Neural cell (in vitro differentiated cells): ENCODE data around the gene PNPLA6. TPM values are rescaled to one million over a fixed set of nuclear protein-coding genes. Genes with fewer than 3 reads are reported as not detected.
"Not testable (repeated sequence)": the region's sequence is repeated elsewhere in the genome, so short reads cannot be mapped to it uniquely, and the experiment has no call there.

Experiments used
- H2AFZ ChIP-seq: fragments of 200-600, 300-800 bp; sonication (generic), shearing (Covaris generic); 2 replicates; pipeline ENCODE4 v1.6.0; 2014; ENCODE audit warnings: low read depth, mild to moderate bottlenecking, antibody characterized with exemption, low read length, moderate library complexity
- H3F3A ChIP-seq: fragments of 200-600 bp; shearing (Covaris generic); 2 replicates; pipeline ENCODE4 v1.6.1; 2016; ENCODE audit warnings: mild to moderate bottlenecking, moderate library complexity, mixed read lengths, antibody characterized with exemption, low read length; ENCODE audit not compliant: insufficient read depth, poor library complexity, severe bottlenecking
- H3K27ac ChIP-seq: fragments of 200-600, 300-800 bp; sonication (generic), shearing (Covaris generic); 2 replicates; pipeline ENCODE4 v1.5.1; 2014; ENCODE audit warnings: mild to moderate bottlenecking, low read length, moderate library complexity
- H3K27me3 ChIP-seq: fragments of 300-800, 200-600 bp; sonication (generic), shearing (Covaris generic); 2 replicates; pipeline ENCODE4 v1.6.0; 2014; ENCODE audit warnings: mild to moderate bottlenecking, low read depth, low read length, moderate library complexity; ENCODE audit not compliant: insufficient read depth
- H3K36me3 ChIP-seq: fragments of 300-800, 200-600 bp; sonication (generic), shearing (Covaris generic); 2 replicates; pipeline ENCODE4 v1.5.1; 2014; ENCODE audit warnings: mild to moderate bottlenecking, antibody characterized with exemption, low read length, moderate library complexity; ENCODE audit not compliant: insufficient read depth
- H3K4me2 ChIP-seq: fragments of 300-800, 200-600 bp; sonication (generic), shearing (Covaris generic); 2 replicates; pipeline ENCODE4 v1.6.0; 2014; ENCODE audit warnings: mild to moderate bottlenecking, low read length
- H3K4me3 ChIP-seq: fragments of 300-800, 200-600 bp; sonication (generic), shearing (Covaris generic); 2 replicates; pipeline ENCODE4 v1.5.1; 2014; ENCODE audit warnings: mild to moderate bottlenecking, low read length, moderate library complexity
- H3K79me2 ChIP-seq: fragments of 200-600 bp; shearing (Covaris generic); replicated peaks from 2 replicates; pipeline ENCODE4 v1.6.0; 2014; ENCODE audit warnings: mild to moderate bottlenecking, low read length, moderate library complexity; ENCODE audit not compliant: insufficient read depth
- H3K9ac ChIP-seq: fragments of 300-800, 200-600 bp; sonication (generic), shearing (Covaris generic); 2 replicates; pipeline ENCODE4 v1.6.1; 2016; ENCODE audit warnings: mild to moderate bottlenecking, low read length, mixed read lengths
- H3K9me2 ChIP-seq: fragments of 200-600 bp; shearing (Covaris generic); 2 replicates; pipeline ENCODE4 v1.6.1; 2016; ENCODE audit warnings: mild to moderate bottlenecking, low read length, mixed read lengths; ENCODE audit not compliant: insufficient read depth
- H3K9me3 ChIP-seq: fragments of 200-600, 300-800 bp; sonication (generic), shearing (Covaris generic); 2 replicates; pipeline ENCODE4 v1.6.1; 2016; ENCODE audit warnings: mild to moderate bottlenecking, mixed run types, low read length, moderate library complexity, mixed read lengths
- H4K20me1 ChIP-seq: fragments of 200-600 bp; shearing (Covaris generic); 2 replicates; pipeline ENCODE4 v1.6.1; 2016; ENCODE audit warnings: mild to moderate bottlenecking, mixed run types; ENCODE audit not compliant: insufficient read depth
- CTCF ChIP-seq: fragments of 450-650 bp; IDR thresholded peaks from 2 replicates; pipeline ENCODE4 v1.5.1; 2014; ENCODE audit warnings: antibody characterized with exemption, mild to moderate bottlenecking, moderate library complexity; ENCODE audit not compliant: poor library complexity, severe bottlenecking
- EP300 ChIP-seq: fragments of 450-650 bp; conservative IDR thresholded peaks from 2 replicates; pipeline ENCODE4 v1.6.1; 2014; ENCODE audit warnings: antibody characterized with exemption, mild to moderate bottlenecking, moderate library complexity; ENCODE audit not compliant: poor library complexity, severe bottlenecking
- EZH2 ChIP-seq: fragments of 200-600, 300-800 bp; shearing (Covaris generic), sonication (generic); IDR thresholded peaks from 2 replicates; pipeline ENCODE4 v1.6.1; 2014; ENCODE audit warnings: antibody characterized with exemption, low read length, borderline replicate concordance, mild to moderate bottlenecking; ENCODE audit not compliant: insufficient read depth, poor library complexity, severe bottlenecking
- MXI1 ChIP-seq: fragments of 450-650 bp; conservative IDR thresholded peaks from 2 replicates; pipeline ENCODE4 v1.6.1; 2014; ENCODE audit warnings: antibody characterized with exemption, mild to moderate bottlenecking; ENCODE audit not compliant: poor library complexity, severe bottlenecking
- POLR2AphosphoS5 ChIP-seq: IDR thresholded peaks from 2 replicates; pipeline ENCODE4 v1.6.1; 2012
- RAD21 ChIP-seq: fragments of 450-650 bp; conservative IDR thresholded peaks from 2 replicates; pipeline ENCODE4 v1.6.1; 2014; ENCODE audit warnings: antibody characterized with exemption, mild to moderate bottlenecking, moderate library complexity
- SMC3 ChIP-seq: fragments of 450-650 bp; conservative IDR thresholded peaks from 2 replicates; pipeline ENCODE4 v1.6.1; 2014; ENCODE audit warnings: antibody characterized with exemption, mild to moderate bottlenecking, moderate library complexity; ENCODE audit not compliant: poor library complexity
- TAF1 ChIP-seq: IDR thresholded peaks from 2 replicates; pipeline ENCODE4 v1.6.1; 2012; ENCODE audit warnings: low read depth
- polyA plus RNA-seq: library from polyadenylated mRNA; depleted of rRNA; stranded (reverse); fragments of >200 nt; gene quantifications from 2 replicates; pipeline ENCODE4 v1.2.3, GENCODE V29; 2014
- TF ChIP-seq, protein P1 (sequence below): IDR thresholded peaks from 2 replicates; pipeline ENCODE4 v1.6.1; 2012; ENCODE audit warnings: borderline replicate concordance

The PNPLA6 gene
- polyA plus RNA-seq, 1 donor from 2014 or later = 10.8 TPM

- Histone ChIP-seq H3K4me2 (no peak overlapping the region), H3K27me3 (no peaks in the 10 kb centered on the region), H3K27ac (no peak overlapping the region), H3K9ac (no peak overlapping the region), H4K20me1 (no peaks in the 10 kb centered on the region), H3K36me3 (no peaks in the 10 kb centered on the region), H3K79me2 (no peaks in the 10 kb centered on the region), H3K4me3 (no peak overlapping the region), H2AFZ (no peak overlapping the region), H3F3A (no peaks in the 10 kb centered on the region), H3K9me2 (no peaks in the 10 kb centered on the region), H3K9me3 (no peaks in the 10 kb centered on the region)
- no peak for TF ChIP-seq MXI1
These were observed 29.8 kb downstream of the PNPLA6 start for GRCh38 chr19:7565332-7565731.

GRCh38 chr19:7570761-7571160, 35.2 kb downstream of the PNPLA6 start:
- no peak overlapping the region for H3K27ac ChIP-seq
- H3K4me2 ChIP-seq = no peak overlapping the region
- no peak overlapping the region for H2AFZ ChIP-seq
- H3K36me3 ChIP-seq = no peaks in the 10 kb centered on the region
- no peak overlapping the region for H3K9ac ChIP-seq
- H3K4me3 ChIP-seq = no peak overlapping the region
- H3K27me3 ChIP-seq = no peaks in the 10 kb centered on the region
- no peaks in the 10 kb centered on the region for H3K9me3 ChIP-seq
- H4K20me1 ChIP-seq = no peaks in the 10 kb centered on the region
- no peaks in the 10 kb centered on the region for H3K79me2 ChIP-seq
- TF ChIP-seq EP300 = no peak
- no peaks in the 10 kb centered on the region for H3F3A ChIP-seq
- H3K9me2 ChIP-seq = no peaks in the 10 kb centered on the region

- Histone ChIP-seq H3K4me2 (no peak overlapping the region), H3K36me3 (no peaks in the 10 kb centered on the region), H3K9me2 (no peaks in the 10 kb centered on the region), H3K9me3 (no peaks in the 10 kb centered on the region), H3F3A (no peaks in the 10 kb centered on the region), H3K27me3 (peaks cover 4% of the 10 kb centered on the region), H3K79me2 (no peaks in the 10 kb centered on the region), H3K9ac (no peak overlapping the region), H4K20me1 (no peaks in the 10 kb centered on the region), H3K27ac (no peak overlapping the region), H3K4me3 (no peak overlapping the region), H2AFZ (no peak overlapping the region)
- TF ChIP-seq POLR2AphosphoS5 = no peak
- no peak for TF ChIP-seq EP300
- no peak for TF ChIP-seq MXI1
- TF ChIP-seq, protein P1, sequence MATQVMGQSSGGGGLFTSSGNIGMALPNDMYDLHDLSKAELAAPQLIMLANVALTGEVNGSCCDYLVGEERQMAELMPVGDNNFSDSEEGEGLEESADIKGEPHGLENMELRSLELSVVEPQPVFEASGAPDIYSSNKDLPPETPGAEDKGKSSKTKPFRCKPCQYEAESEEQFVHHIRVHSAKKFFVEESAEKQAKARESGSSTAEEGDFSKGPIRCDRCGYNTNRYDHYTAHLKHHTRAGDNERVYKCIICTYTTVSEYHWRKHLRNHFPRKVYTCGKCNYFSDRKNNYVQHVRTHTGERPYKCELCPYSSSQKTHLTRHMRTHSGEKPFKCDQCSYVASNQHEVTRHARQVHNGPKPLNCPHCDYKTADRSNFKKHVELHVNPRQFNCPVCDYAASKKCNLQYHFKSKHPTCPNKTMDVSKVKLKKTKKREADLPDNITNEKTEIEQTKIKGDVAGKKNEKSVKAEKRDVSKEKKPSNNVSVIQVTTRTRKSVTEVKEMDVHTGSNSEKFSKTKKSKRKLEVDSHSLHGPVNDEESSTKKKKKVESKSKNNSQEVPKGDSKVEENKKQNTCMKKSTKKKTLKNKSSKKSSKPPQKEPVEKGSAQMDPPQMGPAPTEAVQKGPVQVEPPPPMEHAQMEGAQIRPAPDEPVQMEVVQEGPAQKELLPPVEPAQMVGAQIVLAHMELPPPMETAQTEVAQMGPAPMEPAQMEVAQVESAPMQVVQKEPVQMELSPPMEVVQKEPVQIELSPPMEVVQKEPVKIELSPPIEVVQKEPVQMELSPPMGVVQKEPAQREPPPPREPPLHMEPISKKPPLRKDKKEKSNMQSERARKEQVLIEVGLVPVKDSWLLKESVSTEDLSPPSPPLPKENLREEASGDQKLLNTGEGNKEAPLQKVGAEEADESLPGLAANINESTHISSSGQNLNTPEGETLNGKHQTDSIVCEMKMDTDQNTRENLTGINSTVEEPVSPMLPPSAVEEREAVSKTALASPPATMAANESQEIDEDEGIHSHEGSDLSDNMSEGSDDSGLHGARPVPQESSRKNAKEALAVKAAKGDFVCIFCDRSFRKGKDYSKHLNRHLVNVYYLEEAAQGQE = no peak
- no peak for TF ChIP-seq TAF1
- TF ChIP-seq EZH2 = no peak
- no peak for TF ChIP-seq RAD21
- no peak for TF ChIP-seq CTCF
- TF ChIP-seq SMC3 = no peak
These were observed 40.0 kb downstream of the PNPLA6 start for GRCh38 chr19:7575434-7576040.

GRCh38 chr19:7577422-7577821, 41.9 kb downstream of the PNPLA6 start:
- not testable (repeated sequence) for H3K9ac ChIP-seq, H3K9me2 ChIP-seq, H3K27ac ChIP-seq, H2AFZ ChIP-seq, H3K4me2 ChIP-seq, H3K79me2 ChIP-seq, H3K4me3 ChIP-seq, H3F3A ChIP-seq, H3K9me3 ChIP-seq, H3K27me3 ChIP-seq, H3K36me3 ChIP-seq, H4K20me1 ChIP-seq
